PC-9 (cell line): ENCODE results near the gene ZBTB18.
"Not testable (repeated sequence)": the region's sequence is repeated elsewhere in the genome, so short reads cannot be mapped to it uniquely, and the experiment has no call there.

Experiments
- CTCF ChIP-seq: fragments of 200-600 bp; sonication (generic); conservative IDR thresholded peaks from 2 replicates; pipeline ENCODE4 v1.6.1; 2017; ENCODE audit warnings: mixed run types, antibody characterized with exemption, mild to moderate bottlenecking, moderate library complexity
- EZH2 ChIP-seq: fragments of 200-600 bp; sonication (generic); IDR thresholded peaks from 2 replicates; pipeline ENCODE4 v1.8.0; 2017; ENCODE audit warnings: antibody characterized with exemption, low read depth

GRCh38 chr1:244014862-244015261 lies 36.2 kb upstream of the ZBTB18 start:
- TF ChIP-seq CTCF, EZH2: not testable (repeated sequence)
